Measurements from ENCODE around the gene PATZ1. TPM values are rescaled to one million over a fixed set of nuclear protein-coding genes. Genes with fewer than 3 reads are reported as not detected.
"Not testable (repeated sequence)": the region's sequence is repeated elsewhere in the genome, so short reads cannot be mapped to it uniquely, and the experiment has no call there.

PATZ1 gene, protein sequence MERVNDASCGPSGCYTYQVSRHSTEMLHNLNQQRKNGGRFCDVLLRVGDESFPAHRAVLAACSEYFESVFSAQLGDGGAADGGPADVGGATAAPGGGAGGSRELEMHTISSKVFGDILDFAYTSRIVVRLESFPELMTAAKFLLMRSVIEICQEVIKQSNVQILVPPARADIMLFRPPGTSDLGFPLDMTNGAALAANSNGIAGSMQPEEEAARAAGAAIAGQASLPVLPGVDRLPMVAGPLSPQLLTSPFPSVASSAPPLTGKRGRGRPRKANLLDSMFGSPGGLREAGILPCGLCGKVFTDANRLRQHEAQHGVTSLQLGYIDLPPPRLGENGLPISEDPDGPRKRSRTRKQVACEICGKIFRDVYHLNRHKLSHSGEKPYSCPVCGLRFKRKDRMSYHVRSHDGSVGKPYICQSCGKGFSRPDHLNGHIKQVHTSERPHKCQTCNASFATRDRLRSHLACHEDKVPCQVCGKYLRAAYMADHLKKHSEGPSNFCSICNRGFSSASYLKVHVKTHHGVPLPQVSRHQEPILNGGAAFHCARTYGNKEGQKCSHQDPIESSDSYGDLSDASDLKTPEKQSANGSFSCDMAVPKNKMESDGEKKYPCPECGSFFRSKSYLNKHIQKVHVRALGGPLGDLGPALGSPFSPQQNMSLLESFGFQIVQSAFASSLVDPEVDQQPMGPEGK
- 10 to 100 TPM in 2 of 3 donors, 1 to 10 TPM in 1; 9.9 to 13.3 (median 12.3) TPM for polyA plus RNA-seq

DNA sequence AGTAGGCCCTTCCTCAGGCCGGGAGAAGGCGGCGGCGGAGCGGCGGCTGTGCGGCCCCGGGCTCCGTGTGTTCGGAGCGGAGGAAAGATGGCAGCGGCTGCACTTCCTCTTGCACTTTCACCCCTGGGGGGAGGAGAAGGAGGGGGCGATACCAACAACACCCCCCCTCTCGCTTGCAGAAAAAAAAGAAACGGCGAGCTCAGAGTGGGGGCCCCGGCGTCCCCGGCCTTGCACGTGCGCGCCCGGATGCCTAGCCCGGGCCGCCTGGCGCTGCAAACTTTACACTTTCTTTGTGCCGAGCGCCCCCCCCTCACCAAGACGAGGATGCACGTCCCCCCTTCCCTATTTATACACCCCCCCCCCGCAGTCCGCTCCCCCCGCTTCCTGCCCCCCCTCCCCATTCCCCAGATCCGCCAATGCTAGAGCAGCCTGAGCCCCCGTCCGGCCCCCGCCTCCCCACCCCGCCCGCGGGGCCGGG, at the start of gene PATZ1:
Gene PATZ1 (minus strand): TSS at position 92 of the 478 bp plus-strand sequence. CDS start 744 bp downstream, outside the sequence.
- 0% methylated on average over 11 to 40 of the region's 41 CpGs for WGBS, 3 donors
- H3K27ac ChIP-seq (ENCODE audit: low read depth, low read length), result peak within 1 kb of the TSS; percentile 80

DNA sequence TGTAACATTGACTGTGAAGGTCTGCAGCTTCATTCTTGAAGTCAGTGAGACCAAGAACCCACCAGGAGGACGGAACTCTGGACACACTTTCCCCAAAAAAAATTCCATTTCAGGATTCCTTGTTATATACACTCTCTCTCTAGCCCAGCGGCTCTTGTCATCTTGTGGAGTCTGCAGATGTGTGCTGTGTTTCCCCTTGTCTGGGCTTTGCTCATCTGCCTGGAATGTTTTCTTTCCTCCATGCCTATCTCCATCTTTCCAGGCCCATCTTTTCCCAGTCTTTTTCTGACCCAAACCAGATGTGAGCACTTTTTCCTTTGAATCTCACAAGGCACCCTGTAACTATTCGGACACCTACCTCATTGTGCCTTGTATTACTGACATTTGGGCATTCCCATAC, 48.2 kb upstream of the PATZ1 start:
- no peak overlapping the region for H3K27ac ChIP-seq (ENCODE audit: low read depth, low read length)
- WGBS, 3 donors, result 75 to 90% (median 79%) methylated on average over 3 of the region's 3 CpGs

DNA sequence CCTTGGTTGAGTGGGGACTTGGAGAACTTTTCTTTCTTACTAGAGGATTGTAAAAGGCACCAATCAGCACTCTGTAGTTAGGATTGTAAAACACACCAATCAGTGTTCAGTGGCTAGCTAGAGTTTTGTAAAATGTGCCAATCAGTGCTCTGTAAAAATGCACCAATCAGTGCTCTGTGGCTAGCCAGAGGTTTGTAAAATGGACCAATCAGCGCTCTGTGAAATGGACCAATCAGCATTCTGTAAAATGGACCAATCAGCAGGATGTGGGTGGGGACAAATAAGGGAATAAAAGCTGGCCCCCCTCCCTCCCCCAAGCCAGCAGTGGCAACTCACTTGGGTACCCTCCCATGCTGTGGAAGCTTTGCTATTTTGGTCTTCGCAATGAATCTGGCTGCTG, 47.7 kb upstream of the PATZ1 start:
- no peak overlapping the region for H3K27ac ChIP-seq (ENCODE audit: low read depth, low read length)
- WGBS, 3 donors, result 94 to 100% (median 99%) methylated on average over 2 of the region's 2 CpGs

DNA sequence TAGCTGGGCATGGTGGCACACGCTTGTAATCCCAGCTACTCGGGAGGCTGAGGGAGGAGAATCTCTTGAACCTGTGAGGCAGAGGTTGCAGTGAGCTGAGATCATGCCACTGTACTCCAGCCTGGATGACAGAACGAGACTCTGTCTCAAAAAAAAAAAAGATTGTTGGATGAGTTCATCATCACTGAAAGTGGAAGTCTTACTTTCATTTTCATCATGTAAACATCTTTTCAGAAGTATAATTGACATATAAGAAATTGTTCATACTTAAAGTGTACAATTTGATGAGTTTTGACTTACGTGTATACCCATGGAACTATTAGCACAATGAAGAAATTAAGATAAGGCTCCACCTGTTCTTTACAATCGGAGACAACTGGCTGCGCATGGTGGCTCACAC, 32.5 kb upstream of the PATZ1 start:
- WGBS, 3 donors, result 77 to 80% (median 80%) methylated on average over 6 of the region's 6 CpGs
- H3K27ac ChIP-seq (ENCODE audit: low read depth, low read length), result not testable (repeated sequence)

DNA sequence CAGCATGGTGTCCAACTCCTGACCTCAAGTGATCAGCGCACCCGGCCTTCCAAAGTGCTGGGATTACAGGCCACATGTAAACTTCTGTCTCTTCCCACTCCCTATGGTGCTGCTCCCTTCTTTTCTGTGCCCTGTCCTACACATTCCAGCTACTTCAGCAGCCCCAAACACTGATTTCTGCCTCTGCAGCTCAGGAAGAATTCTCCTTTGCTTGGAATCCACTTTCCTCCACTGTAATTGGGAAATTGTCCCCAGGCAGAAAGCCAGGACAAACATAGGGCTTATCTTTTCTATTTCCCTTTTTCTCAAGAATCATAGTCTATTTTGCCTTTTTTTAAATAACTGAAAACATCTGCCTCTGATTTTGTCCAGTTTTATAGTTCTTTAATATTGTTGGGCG, 32.0 kb upstream of the PATZ1 start:
- H3K27ac ChIP-seq (ENCODE audit: low read depth, low read length), result no peak overlapping the region

DNA sequence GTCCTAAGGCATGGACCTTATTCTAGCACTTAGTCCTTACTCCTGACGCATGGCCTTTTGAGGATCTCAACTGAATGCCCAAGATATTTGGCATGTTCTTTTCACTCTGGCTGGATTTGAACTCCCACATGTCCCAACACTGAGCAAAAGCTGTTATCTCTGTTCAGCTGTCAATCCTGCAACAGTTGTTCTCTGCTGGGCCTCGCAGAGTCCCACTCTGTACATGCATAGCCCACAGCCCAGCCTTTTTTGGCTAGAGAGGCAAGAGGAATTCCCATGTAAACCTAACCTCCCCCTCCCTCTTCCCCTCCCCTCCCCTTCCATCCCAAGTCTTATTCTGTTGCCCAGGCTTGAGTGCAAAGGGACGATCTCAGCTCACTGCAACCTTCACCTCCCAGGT, 31.5 kb upstream of the PATZ1 start:
- H3K27ac ChIP-seq (ENCODE audit: low read depth, low read length), result no peak overlapping the region
- 72 to 83% (median 74%) methylated on average over 3 of the region's 3 CpGs for WGBS, 3 donors

More for the DNA sequence above, 32.0 kb upstream of the PATZ1 start:
- WGBS, 3 donors, result 85 to 90% (median 87%) methylated on average over 3 of the region's 3 CpGs

DNA sequence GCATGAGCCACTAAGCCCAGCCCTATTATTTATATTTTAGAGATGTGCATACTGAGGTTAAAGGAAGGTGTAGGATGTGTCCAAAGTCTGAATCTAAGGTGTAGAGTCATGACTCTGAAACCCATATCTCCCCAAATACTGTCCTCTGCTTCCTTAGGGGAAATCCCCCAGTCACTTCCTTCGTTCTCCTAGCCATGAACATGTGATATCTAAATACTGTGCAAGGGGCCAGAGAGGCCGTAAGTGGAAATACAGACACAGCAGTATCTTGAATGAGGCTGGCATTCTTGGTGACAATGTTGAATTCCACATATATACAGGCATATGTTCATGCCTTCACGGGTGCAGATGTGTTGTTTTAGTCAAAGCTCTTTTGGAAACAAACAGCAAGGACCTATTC, 21.3 kb upstream of the PATZ1 start:
- no peak overlapping the region for H3K27ac ChIP-seq (ENCODE audit: low read depth, low read length)
- 49 to 77% (median 56%) methylated on average over 3 of the region's 3 CpGs for WGBS, 3 donors

DNA sequence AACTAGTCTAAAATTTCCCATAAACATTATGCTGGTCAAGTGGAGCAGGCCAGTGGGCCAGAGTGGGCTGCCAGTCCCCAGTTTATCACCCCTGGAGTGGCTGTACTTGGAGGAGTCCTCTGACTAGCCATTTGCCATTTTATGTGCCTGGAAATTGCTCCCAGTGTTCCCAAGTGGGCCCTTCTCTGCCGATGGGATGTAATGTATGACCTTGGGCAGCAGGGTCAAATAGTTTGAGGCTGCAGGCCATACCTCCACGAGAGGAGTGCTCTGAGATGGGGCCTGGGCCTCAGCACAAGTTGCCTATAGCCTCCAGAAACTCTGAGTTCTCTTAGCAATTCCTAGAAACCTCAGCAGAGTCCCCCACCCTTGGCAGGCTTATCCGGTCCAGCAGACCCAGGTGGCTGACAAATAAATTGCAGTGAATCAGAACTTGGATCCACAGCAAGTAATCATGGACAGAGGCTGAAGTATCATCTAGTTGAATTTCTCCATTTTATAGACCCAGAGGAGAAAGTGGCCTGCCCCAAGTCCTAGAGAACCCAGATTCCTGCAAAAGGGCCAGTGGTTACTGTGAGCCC, 17.8 kb upstream of the PATZ1 start:
- H3K27ac ChIP-seq (ENCODE audit: low read depth, low read length), result no peak overlapping the region
- WGBS, 3 donors, result 60 to 70% (median 63%) methylated on average over 3 of the region's 3 CpGs

DNA sequence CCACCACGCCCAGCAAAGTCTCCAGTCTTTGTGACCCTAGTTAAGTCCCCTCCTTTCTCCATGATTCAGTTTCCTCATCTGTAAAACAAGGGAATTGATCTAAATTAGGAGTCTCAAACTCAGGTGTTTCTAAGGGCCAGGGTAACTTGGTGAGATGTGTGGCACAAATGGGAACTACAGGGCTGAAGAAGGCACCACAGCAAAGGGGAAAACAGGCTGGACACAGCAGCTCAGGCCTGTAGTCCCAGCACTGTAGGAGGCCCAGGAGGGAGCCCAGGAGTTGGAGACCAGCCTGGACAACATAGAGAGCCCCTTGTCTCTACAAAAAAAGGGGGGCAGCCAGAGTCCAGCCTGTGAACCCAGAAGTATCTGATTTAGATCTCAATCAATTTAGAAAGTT, 15.6 kb upstream of the PATZ1 start:
- 38 to 100% (median 98%) methylated on average over 1 of the region's 1 CpG for WGBS, 3 donors
- H3K27ac ChIP-seq (ENCODE audit: low read depth, low read length), result no peak overlapping the region

DNA sequence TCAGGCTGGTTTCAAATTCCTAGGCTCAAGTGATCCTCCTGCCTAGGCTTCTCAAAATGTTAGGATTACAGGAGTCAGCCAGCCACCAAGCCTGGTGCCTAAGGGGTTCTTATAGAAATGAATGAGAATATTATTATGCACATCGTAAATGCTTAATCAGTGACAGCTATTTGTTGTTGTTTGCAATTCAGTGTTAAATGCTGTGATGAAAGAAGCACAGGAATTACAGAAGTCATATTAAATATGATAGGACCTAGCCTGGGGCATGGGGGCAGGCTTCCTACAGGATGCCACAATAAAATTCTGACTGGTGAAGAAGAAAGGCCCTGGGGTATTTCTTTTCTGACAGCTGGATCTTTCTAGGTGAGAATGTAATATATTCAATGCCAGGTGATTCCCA, 13.9 kb upstream of the PATZ1 start:
- H3K27ac ChIP-seq (ENCODE audit: low read depth, low read length), result no peak overlapping the region
- WGBS, 3 donors, result 72 to 83% (median 77%) methylated on average over 1 of the region's 1 CpG

DNA sequence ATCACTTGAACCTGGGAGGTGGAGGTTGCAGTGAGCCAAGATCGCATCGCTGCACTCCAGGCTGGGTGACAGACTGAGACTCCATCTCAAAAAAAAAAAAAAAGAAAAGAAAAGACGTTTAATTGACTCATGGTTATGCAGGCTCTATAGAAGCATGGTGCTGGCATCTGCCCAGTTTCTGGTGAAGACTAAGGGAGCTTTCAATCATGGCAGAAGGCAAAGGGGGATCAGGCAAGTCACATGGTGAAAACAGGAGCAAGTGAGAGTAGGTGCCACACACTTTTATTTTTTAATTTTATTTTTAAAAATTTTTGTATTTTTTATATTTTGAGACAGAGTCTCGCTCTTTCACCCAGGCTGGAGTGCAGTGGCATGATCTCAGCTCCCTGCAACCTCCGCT, 8.4 kb upstream of the PATZ1 start:
- no peak overlapping the region for H3K27ac ChIP-seq (ENCODE audit: low read depth, low read length)
- WGBS, 3 donors, result 78 to 83% (median 82%) methylated on average over 5 of the region's 5 CpGs

DNA sequence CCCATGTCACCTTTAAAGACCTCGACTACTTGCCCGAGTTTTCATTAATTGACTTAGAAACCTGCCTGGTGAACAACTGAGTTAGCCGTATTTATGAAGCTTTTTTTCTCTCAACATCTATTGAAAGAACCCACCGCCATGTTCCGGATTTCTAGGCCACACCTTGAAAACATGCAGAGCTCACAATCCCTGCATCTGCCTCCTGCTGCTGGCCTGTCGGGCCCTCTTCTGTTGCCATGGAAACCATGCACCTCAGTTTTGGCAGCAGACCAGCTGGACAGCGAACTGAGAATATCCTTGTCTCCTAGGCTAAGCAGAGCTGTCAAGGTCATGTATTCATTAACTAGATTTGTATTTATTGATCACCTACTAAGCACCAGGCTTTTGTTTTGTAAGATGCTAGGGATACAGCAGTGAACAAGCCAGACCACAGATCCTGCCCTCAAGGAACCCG, 4.3 kb upstream of the PATZ1 start:
- no peak overlapping the region for H3K27ac ChIP-seq (ENCODE audit: low read depth, low read length)
- 27 to 69% (median 62%) methylated on average over 8 of the region's 8 CpGs for WGBS, 3 donors

DNA sequence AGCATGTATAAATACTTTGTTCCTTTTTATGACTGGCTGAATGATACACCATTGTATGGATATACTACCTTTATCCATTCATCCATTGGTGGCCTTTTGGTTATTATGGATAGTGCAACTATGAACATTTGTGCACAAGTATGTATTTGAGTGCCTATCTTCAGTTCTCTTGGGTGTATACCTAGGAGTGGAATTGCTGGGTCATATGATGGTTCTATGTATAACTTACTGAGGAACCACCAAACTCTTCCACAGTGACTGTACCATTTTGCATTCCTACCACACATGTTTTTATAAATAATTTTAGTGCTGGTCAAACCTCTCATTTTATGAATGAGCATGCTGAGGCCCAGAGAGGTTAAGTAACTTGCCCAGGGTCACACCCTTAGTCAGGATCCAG, 3.8 kb upstream of the PATZ1 start:
- no peak overlapping the region for H3K27ac ChIP-seq (ENCODE audit: low read depth, low read length)

DNA sequence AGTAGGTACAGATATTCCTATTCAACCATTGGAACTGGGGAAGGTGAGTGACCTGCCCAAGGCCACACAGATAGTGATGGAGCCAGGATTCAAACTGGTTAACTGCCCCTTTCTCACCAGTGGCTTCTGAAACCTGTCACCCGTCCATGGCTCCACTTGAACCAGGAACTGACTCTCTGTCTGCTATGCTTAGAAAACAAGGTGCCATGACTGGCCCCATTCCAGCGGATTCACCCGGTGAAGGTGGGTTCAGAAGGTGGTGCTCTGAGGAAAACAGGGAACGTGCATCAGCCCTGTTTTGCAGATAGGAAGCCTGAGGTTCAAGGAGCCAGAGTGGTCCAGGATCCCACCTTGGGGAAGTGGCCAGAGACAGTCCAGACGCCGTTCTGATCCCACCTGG, 2.6 kb upstream of the PATZ1 start:
- no peak overlapping the region for H3K27ac ChIP-seq (ENCODE audit: low read depth, low read length)
- 83 to 86% (median 86%) methylated on average over 6 of the region's 6 CpGs for WGBS, 3 donors

DNA sequence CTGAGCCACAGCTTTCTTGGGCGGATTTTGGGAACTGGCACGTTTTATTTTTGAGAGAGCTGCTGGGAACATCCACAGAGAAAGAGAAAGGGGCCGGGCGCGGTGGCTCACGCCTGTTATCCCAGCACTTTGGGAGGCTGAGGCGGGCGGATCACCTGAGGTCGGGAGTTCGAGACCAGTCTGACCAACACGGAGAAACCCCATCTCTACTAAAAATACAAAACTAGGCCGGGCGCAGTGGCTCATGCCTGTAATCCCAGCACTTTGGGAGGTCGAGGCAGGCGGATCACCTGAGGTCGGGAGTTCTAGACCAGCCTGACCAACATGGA, 1.8 kb upstream of the PATZ1 start:
- WGBS, 3 donors, result 68 to 77% (median 76%) methylated on average over 14 to 16 of the region's 16 CpGs
- not testable (repeated sequence) for H3K27ac ChIP-seq (ENCODE audit: low read depth, low read length)

DNA sequence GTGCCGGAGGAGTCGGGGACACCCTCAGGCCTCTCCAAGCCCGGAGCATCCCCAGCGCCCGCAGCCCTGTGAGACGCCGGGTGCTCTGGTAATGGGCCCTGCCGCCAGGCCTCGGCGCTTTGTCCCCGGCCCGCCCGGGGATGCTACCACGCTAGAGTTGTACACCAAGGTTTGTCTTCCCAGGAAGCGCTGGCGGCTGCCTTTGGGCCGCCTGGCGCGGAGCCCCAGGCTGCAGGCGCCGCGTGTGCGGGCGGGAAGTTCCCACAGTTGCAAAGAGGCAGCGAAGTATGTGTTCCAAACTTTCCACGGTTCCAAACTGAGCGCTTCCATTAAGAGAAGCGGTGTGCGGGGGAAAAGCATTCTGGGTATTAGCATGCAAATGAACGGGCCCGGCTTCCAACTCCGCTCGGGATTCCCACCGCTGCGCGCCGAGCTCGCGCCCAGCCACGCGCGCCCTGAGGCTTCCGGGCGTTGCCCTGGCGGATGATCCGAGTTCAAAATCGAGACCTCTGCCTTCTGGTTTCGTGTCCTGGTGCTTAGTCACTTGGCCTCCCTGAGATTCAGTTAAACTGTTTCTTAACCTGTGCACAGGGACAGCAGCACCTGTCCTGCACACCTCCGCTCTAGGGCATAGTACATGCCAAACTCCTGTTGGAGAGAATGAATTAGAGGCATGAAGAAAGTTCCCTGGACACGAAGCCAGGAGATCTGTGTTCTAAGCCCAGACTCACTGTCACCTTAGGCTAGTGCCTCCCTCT, 1.3 kb upstream of the PATZ1 start:
- 0 to 1% (median 1%) methylated on average over 50 of the region's 50 CpGs for WGBS, 3 donors
- H3K27ac ChIP-seq (ENCODE audit: low read depth, low read length), result no peak overlapping the region

DNA sequence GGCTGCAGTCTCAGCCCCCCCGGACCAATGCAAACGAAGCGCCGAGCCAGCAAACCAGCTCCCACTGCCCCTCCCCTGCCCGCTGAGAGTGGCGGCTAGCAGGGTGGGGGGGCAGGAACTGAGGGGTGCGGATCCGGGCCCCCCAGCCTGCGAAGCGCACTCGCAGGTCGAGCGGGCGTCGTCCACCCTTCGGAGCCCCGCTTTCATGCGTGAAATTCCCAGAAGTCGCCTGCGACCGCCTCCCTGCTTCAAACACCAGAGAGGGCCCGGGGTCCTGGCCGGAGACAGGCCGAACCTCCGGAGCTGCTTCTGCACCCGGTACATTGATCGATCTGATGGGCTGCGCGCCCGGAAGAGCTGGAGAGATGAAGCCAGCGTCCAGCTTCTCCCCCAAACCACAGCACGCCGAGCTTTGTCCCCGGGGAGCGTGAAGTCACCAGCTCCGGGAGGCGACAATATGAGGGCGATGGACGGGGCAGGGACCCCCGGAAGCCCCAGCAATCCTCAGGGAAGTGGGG, 646 bp upstream of the PATZ1 start:
- H3K27ac ChIP-seq (ENCODE audit: low read depth, low read length), result no peak overlapping the region
- 0 to 1% (median 0%) methylated on average over 39 to 40 of the region's 40 CpGs for WGBS, 3 donors

Measured in adipose tissue (tissue), 3 donors.